Measurements from ENCODE around the gene HMX1.

- TF ChIP-seq CTCF (IDR thresholded peaks at IDR 0.05) (no peak), POLR2A (IDR thresholded peaks at IDR 0.05) (no peak), EP300 (IDR thresholded peaks at IDR 0.05) (no peak)
Measured at GRCh38 chr4:8850074-8850829, 21.4 kb downstream of the HMX1 start.
